Measurements from ENCODE around the gene GPATCH8. TPM values are rescaled to one million over a fixed set of nuclear protein-coding genes. Genes with fewer than 3 reads are reported as not detected.
A peak's percentile ranks its signal among the peaks of the same experiment; 100 is the strongest.

The GPATCH8 gene
- total and polyA plus RNA-seq, 9 of the 15 experiments (the other 6 are each of a cell fraction or from before 2014, with no cell fraction given), result 10.6 to 29.6 (median 13.2) TPM

DNA sequence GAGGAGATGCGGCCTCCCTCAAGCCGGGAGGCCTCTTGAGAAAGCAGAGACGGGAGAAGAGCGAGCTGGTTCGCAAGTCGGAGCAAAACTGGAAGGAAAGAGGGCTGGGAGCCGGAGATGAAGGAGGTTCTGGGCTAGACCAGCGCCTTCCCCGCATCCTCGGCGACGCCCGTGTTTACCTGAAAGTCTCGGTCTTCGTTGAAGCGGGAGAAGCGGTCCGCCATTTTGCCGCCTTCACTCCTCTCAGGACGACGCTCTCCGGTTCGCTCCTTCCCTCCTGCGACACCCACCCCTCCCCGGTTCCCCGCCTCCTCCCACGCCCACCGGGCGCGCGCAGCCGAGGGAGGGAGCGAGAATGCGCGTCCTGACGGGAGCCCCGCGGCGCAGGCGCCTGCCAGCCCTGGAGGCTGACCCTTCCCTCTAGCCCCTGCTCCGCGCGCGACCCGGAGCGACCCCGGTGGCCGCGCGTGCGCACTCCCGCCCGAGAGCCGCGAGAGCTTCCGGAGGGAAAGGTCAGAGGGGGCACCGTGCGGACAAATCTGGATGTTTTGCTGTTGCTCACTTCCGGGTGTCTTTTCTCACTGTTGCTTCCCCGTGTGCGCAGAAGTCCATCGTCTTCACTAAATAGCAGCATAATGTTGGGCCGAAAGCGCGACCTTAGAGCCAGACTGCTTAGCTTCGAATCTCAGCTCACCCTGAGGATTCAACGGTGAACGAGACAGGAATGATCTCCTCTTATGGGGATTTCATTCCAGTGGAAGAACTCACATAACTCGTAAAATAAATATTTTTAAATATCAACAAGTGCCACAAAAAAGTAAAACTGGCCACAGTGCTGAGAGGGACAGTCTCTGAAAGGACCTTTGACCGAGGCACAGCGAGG is at the start of gene GPATCH8 (continued):
- TF ChIP-seq, protein P1, sequence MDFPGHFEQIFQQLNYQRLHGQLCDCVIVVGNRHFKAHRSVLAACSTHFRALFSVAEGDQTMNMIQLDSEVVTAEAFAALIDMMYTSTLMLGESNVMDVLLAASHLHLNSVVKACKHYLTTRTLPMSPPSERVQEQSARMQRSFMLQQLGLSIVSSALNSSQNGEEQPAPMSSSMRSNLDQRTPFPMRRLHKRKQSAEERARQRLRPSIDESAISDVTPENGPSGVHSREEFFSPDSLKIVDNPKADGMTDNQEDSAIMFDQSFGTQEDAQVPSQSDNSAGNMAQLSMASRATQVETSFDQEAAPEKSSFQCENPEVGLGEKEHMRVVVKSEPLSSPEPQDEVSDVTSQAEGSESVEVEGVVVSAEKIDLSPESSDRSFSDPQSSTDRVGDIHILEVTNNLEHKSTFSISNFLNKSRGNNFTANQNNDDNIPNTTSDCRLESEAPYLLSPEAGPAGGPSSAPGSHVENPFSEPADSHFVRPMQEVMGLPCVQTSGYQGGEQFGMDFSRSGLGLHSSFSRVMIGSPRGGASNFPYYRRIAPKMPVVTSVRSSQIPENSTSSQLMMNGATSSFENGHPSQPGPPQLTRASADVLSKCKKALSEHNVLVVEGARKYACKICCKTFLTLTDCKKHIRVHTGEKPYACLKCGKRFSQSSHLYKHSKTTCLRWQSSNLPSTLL (IDR thresholded peaks at IDR 0.05), result no peak
- TF ChIP-seq, protein P2, sequence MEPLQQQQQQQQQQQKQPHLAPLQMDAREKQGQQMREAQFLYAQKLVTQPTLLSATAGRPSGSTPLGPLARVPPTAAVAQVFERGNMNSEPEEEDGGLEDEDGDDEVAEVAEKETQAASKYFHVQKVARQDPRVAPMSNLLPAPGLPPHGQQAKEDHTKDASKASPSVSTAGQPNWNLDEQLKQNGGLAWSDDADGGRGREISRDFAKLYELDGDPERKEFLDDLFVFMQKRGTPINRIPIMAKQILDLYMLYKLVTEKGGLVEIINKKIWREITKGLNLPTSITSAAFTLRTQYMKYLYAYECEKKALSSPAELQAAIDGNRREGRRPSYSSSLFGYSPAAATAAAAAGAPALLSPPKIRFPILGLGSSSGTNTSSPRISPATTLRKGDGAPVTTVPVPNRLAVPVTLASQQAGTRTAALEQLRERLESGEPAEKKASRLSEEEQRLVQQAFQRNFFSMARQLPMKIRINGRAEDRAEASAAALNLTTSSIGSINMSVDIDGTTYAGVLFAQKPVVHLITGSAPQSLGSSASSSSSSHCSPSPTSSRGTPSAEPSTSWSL (CRISPR knock-in tag; IDR thresholded peaks at IDR 0.05; ENCODE audit: borderline replicate concordance), result 0 out of 2 replicates have a peak, but pooled peaks have one; percentile 7
- no peak for TF ChIP-seq ARID2 (IDR thresholded peaks at IDR 0.05)
- no peak for TF ChIP-seq COPS2 (conservative IDR thresholded peaks at IDR 0.05)
- TF ChIP-seq MYC (IDR thresholded peaks at IDR 0.05; ENCODE audit: low read depth, low read length), result peak; percentile 75
- 0 out of 2 replicates have a peak, but pooled peaks have one; percentile 34 for TF ChIP-seq MYC (CRISPR knock-in tag; IDR thresholded peaks at IDR 0.05; ENCODE audit: borderline replicate concordance, low read depth)
- peak; percentile 76; the same call in 1 of the 2 replicates for TF ChIP-seq ELF4 (CRISPR knock-in tag; IDR thresholded peaks at IDR 0.05)
- peak; percentile 98 for TF ChIP-seq GABPA (tag; conservative IDR thresholded peaks at IDR 0.05; ENCODE audit: low read depth)
- no peak for TF ChIP-seq ZNF174 (CRISPR knock-in tag; IDR thresholded peaks at IDR 0.05)
- no peak for TF ChIP-seq RAD21 (CRISPR knock-in tag; conservative IDR thresholded peaks at IDR 0.05 in 1 of 2, IDR thresholded peaks at IDR 0.05 in 1 of 2)
- TF ChIP-seq XRCC4 (IDR thresholded peaks at IDR 0.05; ENCODE audit: extremely low read depth, insufficient read depth, insufficient read length), result no peak
- TF ChIP-seq ESRRA (IDR thresholded peaks at IDR 0.05; ENCODE audit: borderline replicate concordance, low read depth), result peak; percentile 96
- TF ChIP-seq KLF1 (tag; IDR thresholded peaks at IDR 0.05), result no peak
- TF ChIP-seq, protein P3, sequence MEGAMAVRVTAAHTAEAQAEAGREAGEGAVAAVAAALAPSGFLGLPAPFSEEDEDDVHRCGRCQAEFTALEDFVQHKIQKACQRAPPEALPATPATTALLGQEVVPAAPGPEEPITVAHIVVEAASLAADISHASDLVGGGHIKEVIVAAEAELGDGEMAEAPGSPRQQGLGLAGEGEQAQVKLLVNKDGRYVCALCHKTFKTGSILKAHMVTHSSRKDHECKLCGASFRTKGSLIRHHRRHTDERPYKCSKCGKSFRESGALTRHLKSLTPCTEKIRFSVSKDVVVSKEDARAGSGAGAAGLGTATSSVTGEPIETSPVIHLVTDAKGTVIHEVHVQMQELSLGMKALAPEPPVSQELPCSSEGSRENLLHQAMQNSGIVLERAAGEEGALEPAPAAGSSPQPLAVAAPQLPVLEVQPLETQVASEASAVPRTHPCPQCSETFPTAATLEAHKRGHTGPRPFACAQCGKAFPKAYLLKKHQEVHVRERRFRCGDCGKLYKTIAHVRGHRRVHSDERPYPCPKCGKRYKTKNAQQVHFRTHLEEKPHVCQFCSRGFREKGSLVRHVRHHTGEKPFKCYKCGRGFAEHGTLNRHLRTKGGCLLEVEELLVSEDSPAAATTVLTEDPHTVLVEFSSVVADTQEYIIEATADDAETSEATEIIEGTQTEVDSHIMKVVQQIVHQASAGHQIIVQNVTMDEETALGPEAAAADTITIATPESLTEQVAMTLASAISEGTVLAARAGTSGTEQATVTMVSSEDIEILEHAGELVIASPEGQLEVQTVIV (CRISPR knock-in tag; IDR thresholded peaks at IDR 0.05; ENCODE audit: borderline replicate concordance), result no peak
- TF ChIP-seq, protein P4, sequence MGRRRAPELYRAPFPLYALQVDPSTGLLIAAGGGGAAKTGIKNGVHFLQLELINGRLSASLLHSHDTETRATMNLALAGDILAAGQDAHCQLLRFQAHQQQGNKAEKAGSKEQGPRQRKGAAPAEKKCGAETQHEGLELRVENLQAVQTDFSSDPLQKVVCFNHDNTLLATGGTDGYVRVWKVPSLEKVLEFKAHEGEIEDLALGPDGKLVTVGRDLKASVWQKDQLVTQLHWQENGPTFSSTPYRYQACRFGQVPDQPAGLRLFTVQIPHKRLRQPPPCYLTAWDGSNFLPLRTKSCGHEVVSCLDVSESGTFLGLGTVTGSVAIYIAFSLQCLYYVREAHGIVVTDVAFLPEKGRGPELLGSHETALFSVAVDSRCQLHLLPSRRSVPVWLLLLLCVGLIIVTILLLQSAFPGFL (CRISPR knock-in tag; IDR thresholded peaks at IDR 0.05), result no peak
- no peak for TF ChIP-seq TAL1 (IDR thresholded peaks at IDR 0.05)
- TF ChIP-seq ZNF431 (CRISPR knock-in tag; IDR thresholded peaks at IDR 0.05), result no peak
- no peak for TF ChIP-seq ETS2 (tag; IDR thresholded peaks at IDR 0.05; ENCODE audit: borderline replicate concordance, poor library complexity, severe bottlenecking)
- no peak for TF ChIP-seq SAFB2 (IDR thresholded peaks at IDR 0.05; ENCODE audit: borderline replicate concordance, low read depth, low read length, severe bottlenecking)
- no peak for TF ChIP-seq NEUROD1 (IDR thresholded peaks at IDR 0.05; ENCODE audit: borderline replicate concordance, low read depth, low read length, partially characterized antibody)

Measured in K562 (cell line).